Bronchial epithelial cell (primary cell): ENCODE data around the gene LEMD1. TPM values are rescaled to one million over a fixed set of nuclear protein-coding genes. Genes with fewer than 3 reads are reported as not detected.

Source experiments
- DNase-seq: peaks from one replicate; pipeline ENCODE4 v3.0.0-alpha.2; 2010; ENCODE audit warnings: low read depth
- FAIRE-seq: peaks from 2 replicates; lab custom pipeline; 2011; peaks lifted over from hg19 to GRCh38; lab: Jason Lieb, UNC
- H3K27me3 ChIP-seq: 2 replicates; pipeline ENCODE4 v1.5.1; 2011; ENCODE audit warnings: low read length; ENCODE audit not compliant: control insufficient read depth, insufficient read depth
- H3K36me3 ChIP-seq: 2 replicates; pipeline ENCODE4 v1.5.1; 2011; ENCODE audit warnings: low read length; ENCODE audit not compliant: control insufficient read depth, insufficient read depth
- H3K4me3 ChIP-seq: 2 replicates; pipeline ENCODE4 v1.5.1; 2011; ENCODE audit warnings: mild to moderate bottlenecking, low read depth, low read length, control low read depth
- total RNA-seq: library from RNA; depleted of rRNA; stranded (reverse); fragments of >200 nt; gene quantifications from 2 replicates; pipeline ENCODE4 v1.2.1, GENCODE V29; 2014
- TF ChIP-seq, protein P1 (sequence below): IDR thresholded peaks from 2 replicates; pipeline ENCODE4 v1.5.1; 2011; ENCODE audit warnings: mild to moderate bottlenecking, moderate library complexity, low read length, control low read depth, inconsistent platforms; ENCODE audit not compliant: insufficient read depth, severe bottlenecking

Gene LEMD1
- total RNA-seq, 1 donor from 2014 or later, result 2.1 TPM

DNA sequence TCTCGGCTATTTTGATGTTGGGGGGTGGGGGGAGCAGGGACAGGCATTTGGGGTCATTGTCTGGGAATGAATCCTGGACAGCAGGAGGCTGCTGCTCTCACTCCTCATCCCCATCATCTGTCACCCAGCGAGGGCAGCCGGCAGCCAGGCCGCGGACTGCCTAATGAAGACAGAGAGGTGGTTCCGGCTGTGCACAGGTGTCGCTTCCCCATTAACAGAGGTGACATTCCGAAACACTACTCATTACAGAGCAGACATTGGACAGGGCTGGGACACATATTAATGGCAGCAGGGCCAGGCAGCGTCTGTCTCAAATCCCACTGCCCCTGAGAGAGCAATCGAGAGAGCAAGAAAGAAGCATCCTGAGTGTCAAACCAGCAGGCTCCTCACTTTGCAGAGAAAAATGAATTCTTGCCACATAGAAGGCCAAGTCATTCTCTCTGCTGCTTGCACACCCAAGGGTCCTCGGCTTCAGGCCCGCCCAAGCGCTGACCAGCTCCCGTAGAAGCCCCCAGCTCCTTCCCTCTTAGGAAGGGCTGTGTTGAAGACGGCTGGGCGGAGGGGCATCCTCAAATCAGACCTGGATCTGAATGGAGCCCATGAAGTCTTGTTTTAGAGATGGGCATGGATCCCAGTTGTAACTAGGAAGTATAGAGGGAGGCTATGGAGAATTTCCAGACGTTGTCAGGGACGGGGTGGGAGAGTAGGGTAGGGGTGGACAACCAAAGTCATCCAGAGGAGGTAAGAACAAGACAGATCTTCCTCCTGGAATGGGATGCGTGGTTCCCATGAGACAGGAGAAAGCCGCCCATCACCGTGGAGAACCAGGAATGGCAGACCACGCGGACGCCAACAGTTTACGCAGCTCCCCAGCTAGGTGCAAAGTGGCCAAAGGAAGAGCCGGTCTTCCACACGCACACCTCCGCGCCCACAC lies 8.2 kb upstream of the LEMD1 start:
- FAIRE-seq (no peak), DNase-seq (no peak)
- peaks cover 7% of the 10 kb centered on the region for H3K27me3 ChIP-seq
- no peaks in the 10 kb centered on the region for H3K36me3 ChIP-seq
- peak overlapping the region; percentile 34 for H3K4me3 ChIP-seq
- TF ChIP-seq, protein P1, sequence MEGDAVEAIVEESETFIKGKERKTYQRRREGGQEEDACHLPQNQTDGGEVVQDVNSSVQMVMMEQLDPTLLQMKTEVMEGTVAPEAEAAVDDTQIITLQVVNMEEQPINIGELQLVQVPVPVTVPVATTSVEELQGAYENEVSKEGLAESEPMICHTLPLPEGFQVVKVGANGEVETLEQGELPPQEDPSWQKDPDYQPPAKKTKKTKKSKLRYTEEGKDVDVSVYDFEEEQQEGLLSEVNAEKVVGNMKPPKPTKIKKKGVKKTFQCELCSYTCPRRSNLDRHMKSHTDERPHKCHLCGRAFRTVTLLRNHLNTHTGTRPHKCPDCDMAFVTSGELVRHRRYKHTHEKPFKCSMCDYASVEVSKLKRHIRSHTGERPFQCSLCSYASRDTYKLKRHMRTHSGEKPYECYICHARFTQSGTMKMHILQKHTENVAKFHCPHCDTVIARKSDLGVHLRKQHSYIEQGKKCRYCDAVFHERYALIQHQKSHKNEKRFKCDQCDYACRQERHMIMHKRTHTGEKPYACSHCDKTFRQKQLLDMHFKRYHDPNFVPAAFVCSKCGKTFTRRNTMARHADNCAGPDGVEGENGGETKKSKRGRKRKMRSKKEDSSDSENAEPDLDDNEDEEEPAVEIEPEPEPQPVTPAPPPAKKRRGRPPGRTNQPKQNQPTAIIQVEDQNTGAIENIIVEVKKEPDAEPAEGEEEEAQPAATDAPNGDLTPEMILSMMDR, result no peak

GRCh38 chr1:205424901-205425600 lies 3.2 kb upstream of the LEMD1 start:
- FAIRE-seq (no peak), DNase-seq (no peak)
- TF ChIP-seq, protein P1, result no peak
- peaks cover 9% of the 10 kb centered on the region for H3K27me3 ChIP-seq
- no peak overlapping the region for H3K4me3 ChIP-seq
- no peaks in the 10 kb centered on the region for H3K36me3 ChIP-seq

DNA sequence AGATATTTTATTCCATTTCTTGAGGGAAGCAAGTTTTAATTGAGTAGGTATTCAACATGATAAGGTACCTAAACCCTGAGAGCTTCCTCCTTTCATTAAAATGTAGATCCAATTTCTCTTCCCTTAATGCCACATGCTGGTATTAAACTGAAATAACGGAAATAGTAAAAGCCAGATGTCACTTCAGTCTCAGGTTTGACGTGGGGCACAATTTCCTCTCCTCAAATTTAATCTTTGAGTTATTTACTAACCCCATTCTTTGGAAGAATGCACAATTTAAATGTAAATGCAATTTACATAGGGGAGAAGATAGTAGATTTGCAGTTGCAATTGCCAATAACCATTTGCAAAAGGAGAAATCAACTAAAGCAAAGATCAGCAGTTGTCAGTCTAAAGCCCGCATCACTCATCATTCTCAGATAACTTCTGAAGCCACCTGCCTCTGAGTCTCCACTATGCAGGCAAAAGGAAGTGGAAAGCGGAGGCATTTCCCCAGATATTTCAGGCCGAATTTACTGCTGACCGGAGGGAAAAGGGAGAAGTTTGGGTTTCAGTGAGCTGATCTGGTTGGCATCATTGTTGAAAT lies 2.1 kb upstream of the LEMD1 start:
- DNase-seq (no peak), FAIRE-seq (no peak)
- H3K36me3 ChIP-seq, result no peaks in the 10 kb centered on the region
- H3K27me3 ChIP-seq, result peaks cover 9% of the 10 kb centered on the region
- H3K4me3 ChIP-seq, result no peak overlapping the region
- TF ChIP-seq, protein P1, result no peak

- H3K4me3 ChIP-seq, result no peak overlapping the region
- peaks cover 9% of the 10 kb centered on the region for H3K27me3 ChIP-seq
- DNase-seq (no peak), FAIRE-seq (no peak)
- no peaks in the 10 kb centered on the region for H3K36me3 ChIP-seq
- TF ChIP-seq, protein P1, result peak; percentile 14
Observed at GRCh38 chr1:205422993-205423642, 1.3 kb upstream of the LEMD1 start.

DNA sequence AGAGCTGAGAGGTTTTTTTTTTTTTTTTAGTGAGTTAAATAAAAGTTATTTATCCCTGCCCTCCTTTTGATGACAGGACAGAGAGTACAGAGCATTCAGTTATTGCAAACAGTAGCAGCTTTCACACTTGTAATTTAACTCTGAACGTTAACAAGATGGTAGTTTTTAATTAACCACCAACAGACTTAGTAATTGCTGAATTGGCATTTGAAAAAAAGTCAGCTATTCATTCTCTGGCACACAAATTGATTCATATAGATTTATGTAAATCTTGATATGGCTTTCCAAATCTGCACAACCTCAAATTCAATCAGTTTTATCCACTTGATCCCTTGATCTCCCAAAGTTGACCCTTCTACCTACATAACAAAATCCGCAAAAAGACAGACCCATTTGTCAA lies 918 bp downstream of the LEMD1 start:
- Histone ChIP-seq H3K36me3 (no peaks in the 10 kb centered on the region), H3K27me3 (peaks cover 7% of the 10 kb centered on the region), H3K4me3 (no peak overlapping the region)
- TF ChIP-seq, protein P1, result no peak
- DNase-seq, result no peak
- FAIRE-seq, result no peak
